GF-D8 (cell line): ENCODE data around the gene BBX.

Experiments used
- DNase-seq: peaks from one replicate; lab custom pipeline; 2025; lab: John Stamatoyannopoulos, UW

The BBX gene

DNA sequence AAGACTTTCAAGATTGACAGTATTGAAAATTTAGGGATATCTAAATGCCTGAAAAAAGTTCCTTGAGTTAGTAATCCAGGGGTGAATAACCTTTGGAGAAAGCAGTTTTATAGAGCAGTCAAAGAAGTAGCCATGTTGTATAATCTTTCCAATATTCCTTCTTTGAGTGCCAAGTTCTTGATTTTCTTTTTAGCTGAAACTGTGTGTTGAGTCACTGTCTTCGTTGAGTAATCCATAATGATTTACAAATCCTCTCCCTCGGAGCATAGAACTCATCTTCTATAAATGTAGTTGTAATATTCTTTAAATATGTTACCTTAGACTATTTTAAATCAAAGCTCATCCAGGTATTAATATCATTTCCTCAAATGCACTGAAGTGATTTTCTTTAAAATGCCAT is 135.2 kb downstream of the BBX start:
- DNase-seq: no peak

- no peak for DNase-seq
Measured at GRCh38 chr3:107660306-107660976, 137.7 kb downstream of the BBX start.

- no peak for DNase-seq
Measured at GRCh38 chr3:107661447-107662123, 138.8 kb downstream of the BBX start.

DNA sequence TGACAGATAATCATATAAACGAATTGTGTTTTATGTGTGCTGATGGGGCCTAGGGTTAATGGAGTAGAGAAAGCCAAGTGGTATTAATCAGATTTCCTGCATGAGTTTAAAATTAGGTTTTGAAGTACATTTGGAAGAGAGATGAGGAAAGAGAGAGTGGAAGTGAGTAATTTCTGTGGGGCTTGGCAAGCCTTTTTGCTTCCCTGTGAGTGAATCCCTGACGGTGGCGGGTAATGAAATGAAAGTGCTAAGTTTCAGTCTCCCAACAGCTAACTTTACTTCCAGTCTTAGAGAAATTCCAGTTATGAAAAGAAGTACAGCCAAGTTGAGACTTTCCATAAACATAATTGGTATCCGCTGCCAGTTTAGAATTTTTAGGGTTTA is 139.4 kb downstream of the BBX start:
- DNase-seq: no peak

DNA sequence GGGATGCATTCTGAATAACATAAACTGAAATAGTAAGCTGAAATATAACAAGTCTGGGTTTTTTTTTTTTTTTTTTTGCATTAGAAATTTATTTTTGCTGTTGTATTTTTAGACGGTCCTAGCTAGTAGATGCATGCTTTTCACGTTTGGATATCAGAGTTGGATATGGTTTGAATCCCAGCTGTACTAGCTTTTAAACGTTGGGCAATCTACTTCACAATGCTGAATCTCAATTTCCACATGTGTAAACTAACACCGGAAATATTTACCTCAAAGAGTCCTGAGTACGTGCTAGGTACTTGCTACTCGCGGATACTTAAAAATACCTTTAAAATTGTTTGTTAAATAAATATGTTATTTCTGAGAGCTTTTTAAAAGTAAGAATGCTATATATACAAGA is 139.8 kb downstream of the BBX start:
- DNase-seq: no peak

DNA sequence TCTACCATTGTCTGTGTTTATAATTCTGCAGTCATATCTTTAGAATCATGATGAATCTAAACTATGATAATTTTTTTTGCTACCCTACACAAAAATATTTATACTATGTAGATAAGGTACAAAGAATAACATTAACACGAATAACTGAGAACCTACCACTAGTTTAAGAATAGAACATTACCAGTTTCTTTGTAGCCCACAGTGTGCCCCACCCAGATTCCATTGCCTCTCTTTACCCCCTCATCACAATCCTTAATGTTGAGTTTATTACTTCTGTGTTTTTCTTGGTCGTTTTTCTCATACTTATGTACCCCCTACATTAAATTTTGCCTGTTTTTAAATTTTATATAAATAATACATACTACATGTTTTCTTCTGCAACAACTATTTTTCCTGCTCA is 140.5 kb downstream of the BBX start:
- no peak for DNase-seq

DNA sequence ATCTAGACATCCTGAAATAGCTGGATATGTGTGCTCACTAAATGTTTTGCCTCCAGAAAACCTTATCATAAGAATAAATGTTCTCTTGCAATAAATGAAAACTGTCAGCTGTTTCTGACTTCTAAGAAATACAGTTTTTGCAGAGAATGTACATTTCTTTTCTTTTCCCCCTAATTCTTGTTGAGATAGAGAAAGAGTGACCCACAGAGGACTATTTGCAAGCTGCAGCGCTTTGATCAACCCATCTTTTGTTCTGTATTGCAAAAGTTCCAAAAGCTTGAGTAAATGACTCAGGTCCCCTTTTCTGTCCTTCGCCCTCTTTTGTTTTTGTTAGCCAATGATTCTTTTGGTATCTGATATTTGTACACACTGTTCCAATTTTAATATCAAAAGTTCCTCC is 141.9 kb downstream of the BBX start:
- no peak for DNase-seq

- no peak for DNase-seq
Measured at GRCh38 chr3:107665351-107665750, 142.6 kb downstream of the BBX start.

DNA sequence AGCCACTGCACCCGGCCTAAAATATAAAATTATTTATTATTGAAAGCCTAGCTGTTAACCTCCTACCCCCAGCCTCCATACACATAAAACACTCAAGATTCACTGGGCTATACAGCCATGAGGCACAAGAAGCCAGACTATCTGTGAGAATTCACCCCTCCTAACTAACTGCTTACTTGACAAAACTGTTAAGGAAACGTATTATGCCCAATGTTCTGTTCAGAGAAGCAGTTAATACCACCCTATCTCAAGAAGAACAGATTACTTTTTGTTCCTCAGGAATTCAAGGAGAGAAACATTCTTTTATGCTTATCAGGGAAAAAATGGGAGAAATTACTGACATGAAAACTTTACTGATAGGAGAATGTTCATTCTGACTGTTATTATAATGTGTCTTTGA is 144.1 kb downstream of the BBX start:
- no peak for DNase-seq

DNA sequence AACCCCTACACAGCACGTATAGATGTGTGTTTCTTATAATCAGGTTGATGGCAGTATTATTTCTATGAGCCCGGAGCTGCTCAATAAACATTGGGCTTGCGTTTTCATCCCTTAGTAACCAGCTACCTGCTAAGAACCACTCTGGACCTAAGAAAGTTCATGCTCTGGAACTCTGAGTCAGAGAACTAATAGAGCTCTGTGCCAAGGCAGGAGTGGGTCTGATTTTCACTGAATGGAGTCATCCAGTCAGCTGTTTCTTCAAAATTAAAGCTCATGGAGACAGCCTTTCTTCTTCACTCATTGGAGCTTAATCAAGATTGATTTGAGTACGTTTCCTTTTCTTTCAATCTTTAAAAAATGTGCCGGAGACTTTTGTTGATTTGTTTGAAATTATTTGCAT is 145.7 kb downstream of the BBX start:
- DNase-seq: no peak

DNA sequence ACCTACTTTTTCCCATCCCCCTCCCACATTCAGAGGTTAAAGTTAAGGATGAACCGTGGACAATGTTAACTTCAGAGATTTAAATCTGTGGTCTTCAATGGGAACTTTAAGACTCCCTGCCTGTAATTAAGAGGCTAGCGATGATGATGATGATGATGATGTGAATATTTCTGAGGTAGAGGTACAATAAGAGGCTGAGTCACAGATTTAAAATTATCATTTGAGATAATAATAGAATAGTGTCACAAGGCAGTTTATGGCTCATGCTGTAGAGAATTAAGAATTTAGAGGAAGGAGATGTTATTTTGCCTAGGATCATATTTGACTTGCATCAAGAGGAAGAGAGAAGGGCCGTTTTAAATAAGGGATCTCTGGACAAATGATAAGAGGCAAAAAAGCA is 146.2 kb downstream of the BBX start:
- DNase-seq: no peak

- DNase-seq: no peak
Measured at GRCh38 chr3:107669669-107670068, 146.9 kb downstream of the BBX start.

- no peak for DNase-seq
Measured at GRCh38 chr3:107670986-107671385, 148.2 kb downstream of the BBX start.

DNA sequence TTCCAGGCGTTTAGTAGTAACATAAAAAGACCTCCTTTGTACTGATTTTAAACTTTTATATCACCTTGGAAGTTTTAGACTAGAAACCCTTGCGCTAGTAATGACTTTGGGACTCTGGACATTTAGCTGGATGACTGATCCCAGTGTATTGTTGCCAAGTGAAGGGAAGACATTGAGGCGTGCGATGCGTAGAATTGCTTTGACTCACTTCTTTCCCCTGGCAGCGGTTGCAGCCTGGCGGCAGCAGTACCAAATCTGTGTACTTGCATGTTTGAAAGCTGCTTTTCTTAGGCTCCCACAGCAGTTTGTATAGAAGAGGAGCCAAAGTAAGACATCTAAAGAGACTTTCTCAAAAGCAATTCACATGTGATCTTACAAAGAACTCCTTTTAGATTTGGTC is 151.6 kb downstream of the BBX start:
- no peak for DNase-seq

DNA sequence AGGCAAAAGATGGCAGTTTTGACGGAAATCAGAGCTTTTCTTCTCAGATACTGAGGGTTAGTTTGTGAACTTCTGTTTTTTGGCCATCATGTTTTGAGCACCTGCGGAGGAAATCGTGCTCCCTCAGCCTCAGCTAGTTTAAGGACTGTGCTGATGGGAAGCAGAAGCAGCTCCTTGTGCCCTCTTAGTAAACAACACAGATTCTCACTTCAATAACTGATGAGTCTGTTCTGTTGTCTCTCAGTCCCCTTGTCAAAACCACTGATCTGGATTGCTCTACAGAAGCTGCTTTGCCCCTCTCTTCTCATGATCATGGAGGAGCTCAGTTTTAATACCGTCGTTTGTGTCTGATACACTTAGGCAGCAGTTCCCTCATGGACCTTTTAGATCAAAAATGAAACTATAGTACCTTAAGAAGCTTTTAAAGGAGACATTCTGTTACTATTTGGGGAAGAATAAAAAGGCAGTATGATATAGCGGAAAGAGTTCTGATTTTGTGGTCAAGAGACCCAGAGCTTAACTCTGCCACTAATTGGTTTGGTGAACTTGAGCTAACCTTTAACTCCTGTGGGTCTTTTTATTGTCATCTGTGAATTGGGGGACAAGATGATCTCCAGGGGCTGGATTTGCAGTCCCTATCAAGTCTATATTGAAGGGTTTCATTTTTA is 152.6 kb downstream of the BBX start:
- no peak for DNase-seq

DNA sequence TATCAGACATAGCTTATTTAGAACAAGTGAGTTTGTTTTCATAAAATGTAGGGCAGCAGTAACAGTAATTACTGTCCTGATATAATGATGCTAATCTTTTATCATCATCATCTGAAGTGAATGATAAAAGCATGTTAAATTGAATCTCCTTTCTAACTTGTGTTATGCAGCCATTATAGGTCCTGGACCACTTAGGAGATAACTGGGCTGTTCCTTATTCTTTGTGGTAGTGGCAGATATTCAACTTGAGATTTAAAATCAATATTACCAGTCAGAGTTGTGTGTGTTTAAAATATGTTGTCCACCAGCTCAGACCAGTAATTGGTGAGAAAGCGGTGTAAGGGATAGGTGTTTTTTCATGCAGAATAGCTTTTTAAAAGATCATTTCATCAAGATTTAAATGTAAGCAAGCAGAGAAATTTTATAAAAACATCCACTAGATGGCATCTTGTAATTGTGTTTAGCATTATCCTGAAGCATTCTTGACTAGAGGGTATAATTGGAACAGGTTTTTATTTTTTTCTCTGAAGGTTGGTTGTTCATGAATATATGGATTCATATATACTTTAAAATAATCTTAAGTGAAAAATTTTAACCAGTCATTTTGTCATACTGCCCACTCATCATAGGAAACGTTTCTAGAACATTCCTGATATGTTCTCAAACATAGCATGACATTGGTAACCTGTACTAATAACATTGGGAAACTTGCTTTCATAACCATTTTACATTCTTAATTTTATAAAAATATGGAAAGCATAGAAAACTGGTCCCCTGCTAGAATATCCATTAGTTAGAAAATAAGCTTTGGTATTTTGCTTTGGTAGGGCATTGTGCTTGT is 153.9 kb downstream of the BBX start:
- peak; percentile 2 for DNase-seq

DNA sequence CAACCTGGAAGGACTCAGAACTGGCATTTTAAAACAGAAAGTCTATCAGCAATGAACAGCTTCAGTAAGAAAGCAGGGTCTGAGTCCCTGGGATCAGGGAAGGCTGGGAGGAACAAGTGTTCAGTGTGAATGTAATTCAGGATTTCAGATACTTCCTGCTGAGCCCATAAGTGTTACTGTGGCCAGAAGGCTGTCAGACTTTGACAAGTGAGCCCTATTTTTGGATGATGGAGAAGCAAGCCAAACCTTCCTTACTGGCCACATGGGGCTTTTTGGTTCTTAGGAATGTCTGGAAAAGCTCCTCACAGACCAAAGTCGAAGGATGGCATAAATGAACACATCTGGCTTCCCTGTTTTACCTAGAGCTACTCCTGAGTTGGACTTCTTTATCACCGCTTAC is 157.2 kb downstream of the BBX start:
- no peak for DNase-seq

GRCh38 chr3:107680698-107681097 is 157.9 kb downstream of the BBX start:
- DNase-seq: no peak

GRCh38 chr3:107681396-107681795 is 158.6 kb downstream of the BBX start:
- no peak for DNase-seq

DNA sequence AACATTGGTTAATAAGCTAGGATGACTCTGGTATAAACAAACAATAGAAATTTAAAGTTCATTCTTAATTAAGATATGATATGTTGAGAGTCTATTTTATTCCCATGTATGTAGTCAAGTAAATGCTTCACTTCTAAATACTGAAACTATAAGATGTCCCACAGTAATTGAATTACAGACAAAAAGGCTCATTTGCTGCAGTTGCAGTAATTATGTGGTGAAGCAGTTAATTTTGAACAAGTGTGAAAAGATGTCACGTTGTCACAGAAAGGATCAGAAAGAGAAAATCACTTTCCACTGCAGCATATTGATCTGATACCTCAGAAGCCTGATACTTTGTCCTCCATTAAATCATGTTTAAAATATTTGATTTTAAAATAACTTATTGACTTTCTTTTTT is 159.8 kb downstream of the BBX start:
- no peak for DNase-seq

GRCh38 chr3:107683447-107683846 is 160.7 kb downstream of the BBX start:
- DNase-seq: no peak

DNA sequence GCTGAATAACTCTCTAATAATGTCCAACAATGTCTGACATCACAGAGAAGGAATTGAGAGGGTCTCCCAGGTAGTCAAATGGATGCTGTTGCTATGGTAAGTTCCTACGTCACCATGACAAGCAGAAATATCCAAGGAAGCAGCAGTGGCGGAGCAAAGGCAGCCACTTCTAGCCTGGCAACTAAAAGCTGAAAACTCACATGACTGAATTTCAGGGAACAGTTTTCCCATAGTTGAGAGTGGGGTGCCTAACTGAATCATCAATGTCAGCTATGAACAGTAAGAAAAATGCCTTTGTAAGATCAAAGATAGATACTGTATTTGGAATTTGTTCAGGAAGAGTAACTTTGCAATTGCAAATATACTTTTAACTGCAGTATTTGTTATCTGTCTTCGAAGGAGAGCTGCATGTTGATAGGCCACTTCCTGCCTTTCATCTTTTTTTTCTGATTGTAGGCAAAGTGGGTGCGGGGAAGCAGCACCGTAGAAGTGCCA is 161.7 kb downstream of the BBX start:
- DNase-seq: no peak
